H1 (cell line): Measurements from ENCODE around the gene SH3RF3. TPM values are rescaled to one million over a fixed set of nuclear protein-coding genes. Genes with fewer than 3 reads are reported as not detected.

ENCODE experiments used
- CTCF ChIA-PET: fragments of 300-600 bp; sonication (Branson Sonifier 250); formaldehyde crosslinking; loops from one replicate; lab custom pipeline; 2021; ENCODE audit not compliant: partially characterized antibody; lab: Charles Lee
- POLR2A ChIA-PET: fragments of 300-600 bp; sonication (Branson Sonifier 250); formaldehyde crosslinking; loops from one replicate; lab custom pipeline; 2021; ENCODE audit warnings: inconsistent platforms; ENCODE audit not compliant: partially characterized antibody; lab: Charles Lee
- DNase-seq, 2 experiments: peaks; one replicate each; pipeline versions ENCODE4 v3.0.0 to v3.0.0-alpha.2; 2010 to 2022; ENCODE audit warnings: low spot score in 2 of 2, low read depth in 1 of 2, mixed read lengths in 1 of 2
- FAIRE-seq: peaks from 2 replicates; lab custom pipeline; 2011; peaks lifted over from hg19 to GRCh38; lab: Jason Lieb, UNC
- H2AFZ ChIP-seq: 2 replicates; pipeline ENCODE4 v1.8.1; 2012; ENCODE audit warnings: low read length, inconsistent platforms
- H2AK5ac ChIP-seq: 2 replicates; pipeline ENCODE4 v1.6.1; 2013; ENCODE audit warnings: low read depth, low read length
- H2BK120ac ChIP-seq: replicated peaks from 2 replicates; pipeline ENCODE3; 2013; ENCODE audit warnings: low read depth, low read length, inconsistent platforms
- H2BK12ac ChIP-seq: 2 replicates; pipeline ENCODE4 v1.6.1; 2013; ENCODE audit warnings: low read depth, low read length
- H2BK15ac ChIP-seq: 2 replicates; pipeline ENCODE4 v1.6.1; 2013; ENCODE audit warnings: low read length
- H2BK20ac ChIP-seq: 2 replicates; pipeline ENCODE4 v1.6.1; 2013; ENCODE audit warnings: low read length
- H2BK5ac ChIP-seq: 2 replicates; pipeline ENCODE4 v1.6.1; 2013; ENCODE audit warnings: low read depth, low read length
- H3K14ac ChIP-seq: 2 replicates; pipeline ENCODE4 v1.6.1; 2013; ENCODE audit warnings: inconsistent platforms; ENCODE audit not compliant: insufficient read length
- H3K18ac ChIP-seq: 2 replicates; pipeline ENCODE4 v1.6.1; 2013; ENCODE audit warnings: low read length; ENCODE audit errors: extremely low read depth
- H3K23ac ChIP-seq: 2 replicates; pipeline ENCODE4 v1.6.1; 2013; ENCODE audit warnings: inconsistent platforms; ENCODE audit not compliant: insufficient read length
- H3K23me2 ChIP-seq: 2 replicates; pipeline ENCODE4 v1.6.1; 2013; ENCODE audit warnings: low read depth, low read length
- H3K27ac ChIP-seq: 2 replicates; pipeline ENCODE4 v1.6.1; 2011; ENCODE audit warnings: low read depth, low read length, inconsistent platforms
- H3K27me3 ChIP-seq, 4 experiments: replicated peaks in 1 of 4; 1 replicate in 1 of 4; 2 replicates in 3 of 4; pipeline versions ENCODE4 v1.6.1 to v1.8.1; 2011 to 2013; ENCODE audit warnings: low read length in 3 of 4, mild to moderate bottlenecking in 3 of 4, inconsistent platforms in 2 of 4, mixed read lengths in 2 of 4, moderate library complexity in 1 of 4; ENCODE audit not compliant: control insufficient read depth in 3 of 4, insufficient read depth in 3 of 4; ENCODE audit errors: extremely low read depth in 1 of 4
- H3K36me3 ChIP-seq, 4 experiments: 2 replicates each; pipeline versions ENCODE4 v1.6.1 to v1.8.1; 2011 to 2013; ENCODE audit warnings: mild to moderate bottlenecking in 4 of 4, low read length in 3 of 4, moderate library complexity in 2 of 4, control low read depth in 1 of 4, inconsistent platforms in 1 of 4; ENCODE audit not compliant: insufficient read depth in 4 of 4, control insufficient read depth in 2 of 4
- H3K4ac ChIP-seq: replicated peaks from 2 replicates; pipeline ENCODE3; 2013; ENCODE audit warnings: low read length, low read depth, mixed read lengths, inconsistent platforms; ENCODE audit not compliant: insufficient read length
- H3K4me1 ChIP-seq, 4 experiments: replicated peaks in 1 of 4; 1 replicate in 1 of 4; 2 replicates in 3 of 4; pipeline versions ENCODE4 v1.6.1 to v1.8.1; 2011 to 2013; ENCODE audit warnings: low read length in 3 of 4, inconsistent platforms in 2 of 4, mixed read lengths in 1 of 4; ENCODE audit not compliant: insufficient read depth in 4 of 4, control insufficient read depth in 3 of 4
- H3K4me2 ChIP-seq, 2 experiments: 2 replicates each; pipeline versions ENCODE4 v1.6.1 to v1.8.1; 2011 to 2013; ENCODE audit warnings: low read depth in 2 of 2, low read length in 2 of 2, control low read depth in 1 of 2, inconsistent platforms in 1 of 2, mild to moderate bottlenecking in 1 of 2; ENCODE audit not compliant: insufficient read depth in 1 of 2
- H3K4me3 ChIP-seq, 4 experiments: fragments of 200-600, 300-600 bp in 1 of 4; sonication (generic), shearing (Covaris generic), sonication (Bioruptor Twin) in 1 of 4; 2 replicates each; pipeline versions ENCODE4 v1.5.1 to v1.8.1; 2011 to 2016; ENCODE audit warnings: low read length in 4 of 4, low read depth in 3 of 4, control low read depth in 2 of 4, inconsistent platforms in 2 of 4, mild to moderate bottlenecking in 2 of 4, mixed read lengths in 1 of 4, moderate library complexity in 1 of 4; ENCODE audit not compliant: insufficient read depth in 2 of 4; ENCODE audit errors: extremely low read depth in 1 of 4
- H3K56ac ChIP-seq: replicated peaks from 2 replicates; pipeline ENCODE3; 2013; ENCODE audit warnings: low read depth, mild to moderate bottlenecking, mixed read lengths, low read length, inconsistent platforms; ENCODE audit not compliant: insufficient read length
- H3K79me1 ChIP-seq: 2 replicates; pipeline ENCODE4 v1.6.1; 2013; ENCODE audit warnings: low read depth, low read length, control low read depth
- H3K79me2 ChIP-seq, 2 experiments: 2 replicates each; pipeline versions ENCODE4 v1.6.1 to v1.8.1; 2012 to 2013; ENCODE audit warnings: low read length in 2 of 2, mild to moderate bottlenecking in 2 of 2, inconsistent platforms in 1 of 2; ENCODE audit not compliant: insufficient read depth in 2 of 2, control insufficient read depth in 1 of 2
- H3K9ac ChIP-seq, 4 experiments: replicated peaks in 1 of 4; 1 replicate in 1 of 4; 2 replicates in 3 of 4; pipeline versions ENCODE4 v1.6.1 to v1.8.1; 2011 to 2013; ENCODE audit warnings: low read depth in 3 of 4, low read length in 3 of 4, control low read depth in 2 of 4, mild to moderate bottlenecking in 2 of 4, moderate library complexity in 2 of 4, inconsistent platforms in 1 of 4; ENCODE audit errors: extremely low read depth in 1 of 4
- H3K9me3 ChIP-seq, 2 experiments: 2 replicates each; pipeline versions ENCODE4 v1.6.1 to v1.8.1; 2012 to 2013; ENCODE audit warnings: mild to moderate bottlenecking in 2 of 2, moderate library complexity in 2 of 2, control low read depth in 1 of 2, inconsistent platforms in 1 of 2, low read depth in 1 of 2, low read length in 1 of 2, mixed read lengths in 1 of 2; ENCODE audit not compliant: insufficient read depth in 2 of 2
- H4K20me1 ChIP-seq, 2 experiments: replicated peaks in 1 of 2; 2 replicates each; pipeline versions ENCODE3 to v1.8.1; 2011 to 2013; ENCODE audit warnings: inconsistent platforms in 2 of 2, low read length in 2 of 2, mild to moderate bottlenecking in 1 of 2; ENCODE audit not compliant: insufficient read depth in 2 of 2, control insufficient read depth in 1 of 2
- H4K5ac ChIP-seq: 2 replicates; pipeline ENCODE4 v1.6.1; 2013; ENCODE audit warnings: low read length, low read depth, mixed read lengths, inconsistent platforms; ENCODE audit not compliant: insufficient read length
- H4K8ac ChIP-seq: 2 replicates; pipeline ENCODE4 v1.8.0; 2013; ENCODE audit warnings: mild to moderate bottlenecking, moderate library complexity, low read length, inconsistent platforms; ENCODE audit not compliant: insufficient read depth; ENCODE audit errors: extremely low read depth
- H4K91ac ChIP-seq: replicated peaks from 2 replicates; pipeline ENCODE3; 2013; ENCODE audit warnings: low read length, mixed read lengths, inconsistent platforms; ENCODE audit not compliant: insufficient read length
- JUND ChIP-seq: IDR thresholded peaks from 2 replicates; pipeline ENCODE4 v1.6.1; 2011; ENCODE audit warnings: mild to moderate bottlenecking, improper control_type of control experiment, low read length
- SAP30 ChIP-seq: fragments of 300-600 bp; sonication (generic); IDR thresholded peaks from 2 replicates; pipeline ENCODE4 v1.7.1; 2012; ENCODE audit warnings: low read length, moderate library complexity, mild to moderate bottlenecking, inconsistent platforms; ENCODE audit not compliant: insufficient read depth, insufficient replicate concordance
- SIRT6 ChIP-seq: IDR thresholded peaks from one replicate; pipeline ENCODE4 v1.7.1; 2012; ENCODE audit warnings: low read length, inconsistent platforms
- SP1 ChIP-seq: IDR thresholded peaks from 2 replicates; pipeline ENCODE4 v1.6.1; 2011; ENCODE audit warnings: low read depth, low read length
- SP4 ChIP-seq: IDR thresholded peaks from 2 replicates; pipeline ENCODE4 v1.6.1; 2012; ENCODE audit warnings: low read length, inconsistent platforms
- SRF ChIP-seq: IDR thresholded peaks from 2 replicates; pipeline ENCODE4 v1.6.1; 2011; ENCODE audit warnings: mild to moderate bottlenecking, low read depth, low read length, moderate library complexity
- WGBS, 2 experiments: shearing (Covaris generic) in 1 of 2; methylation state at CpG; one replicate each; pipeline versions ENCODE4 v1.1.6 to v1.1.7; 2013 to 2015; ENCODE audit warnings: low lambda C conversion rate in 2 of 2, mixed read lengths in 2 of 2, inconsistent platforms in 1 of 2, low coverage in 1 of 2, missing lambda C conversion rate in 1 of 2; ENCODE audit not compliant: insufficient replicate concordance in 2 of 2, insufficient coverage in 1 of 2, insufficient read length in 1 of 2; ENCODE audit errors: extremely low coverage in 1 of 2, missing lambda C conversion rate in 1 of 2; 5-methylcytosine and 5-hydroxymethylcytosine counted together
- polyA plus RNA-seq, 7 experiments: library from polyadenylated mRNA; depleted of rRNA in 3 of 7; stranded (reverse) in 5 of 7; unstranded in 2 of 7; fragments of >200 nt in 5 of 7; fragments of 200-250 nt in 2 of 7; gene quantifications; 1 replicate in 5 of 7; 2 replicates in 1 of 7; 4 replicates in 1 of 7; pipeline versions ENCODE4 v1.2.1 to v1.2.3, GENCODE V29; 2011 to 2013; ENCODE audit warnings: missing spikeins in 2 of 7, mixed read lengths in 2 of 7
- total RNA-seq: library from RNA; stranded (reverse); fragmentation: NEBNext Ultra II Directional; extraction: Animal tissue kit (Norgen Biotek cat#: 25700); gene quantifications from 2 replicates; pipeline ENCODE4 v1.2.1, GENCODE V29; 2021

SH3RF3 gene
- total and polyA plus RNA-seq, 2 of the 8 experiments (the other 6 are each of a cell fraction or from before 2014, with no cell fraction given): 0.11 to 0.65 TPM

DNA sequence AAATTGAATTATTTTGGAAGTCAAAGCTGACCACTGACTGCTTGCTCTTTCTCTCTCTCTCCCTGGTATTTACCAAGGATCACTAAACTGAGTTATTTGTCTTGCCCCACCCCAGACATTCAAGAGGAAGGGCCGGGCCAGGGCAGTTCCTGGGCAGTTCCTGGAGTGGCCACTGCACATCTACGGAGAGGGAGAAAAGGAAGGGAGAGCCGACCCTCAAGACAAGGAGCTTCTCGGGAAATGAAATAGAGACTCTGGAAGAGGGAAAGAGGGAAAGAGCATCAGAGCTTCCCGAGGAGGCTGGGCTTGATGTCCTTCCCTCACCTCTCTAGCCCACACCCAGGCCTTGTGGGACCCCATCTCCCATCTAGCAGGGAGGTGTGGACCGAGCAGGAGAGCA, 401.7 kb downstream of the SH3RF3 start:
- H3K9me3 ChIP-seq: 0 out of 4 replicates have a peak, but pooled peaks cover 0 to 2% of the 10 kb centered on the region in 2 experiments
- H3K14ac ChIP-seq: no peak overlapping the region
- H3K4me2 ChIP-seq: no peak overlapping the region
- no peaks in the 10 kb centered on the region for H3K4me1 ChIP-seq
- H3K4me3 ChIP-seq: no peak overlapping the region
- H2AFZ ChIP-seq: no peak overlapping the region
- H3K23ac ChIP-seq: no peak overlapping the region
- no peaks in the 10 kb centered on the region for H3K23me2 ChIP-seq
- H2AK5ac ChIP-seq: no peak overlapping the region
- ChIA-PET POLR2A (interaction anchor here (1.5 kb wide), 1 partner anchor 9 kb away, joined by 8 read pairs; no protein-coding TSS in a partner anchor), CTCF (interaction anchor here (1.2 to 7.9 kb wide), 3 partner anchors 16 to 205 kb away, joined by 3 to 67 read pairs (median 9); no protein-coding TSS in a partner anchor)
- H2BK12ac ChIP-seq: no peak overlapping the region
- no peaks in the 10 kb centered on the region for H3K27me3 ChIP-seq
- no peak overlapping the region for H2BK5ac ChIP-seq
- H2BK15ac ChIP-seq: no peak overlapping the region
- H4K5ac ChIP-seq: no peak overlapping the region
- 91% methylated on average over 6 of the region's 6 CpGs; no CpG with 5 or more reads in 1 of the 2 experiments for WGBS, 2 experiments
- FAIRE-seq (no peak), DNase-seq (no peak)
- TF ChIP-seq SP4 (no peak), SP1 (no peak), SRF (no peak), JUND (no peak), SAP30 (no peak), SIRT6 (no peak)
- H3K79me2 ChIP-seq: no peaks in the 10 kb centered on the region
- H3K4ac ChIP-seq: no peak overlapping the region
- H2BK120ac ChIP-seq: no peak overlapping the region
- H3K79me1 ChIP-seq: no peaks in the 10 kb centered on the region
- H4K20me1 ChIP-seq: no peaks in the 10 kb centered on the region
- H3K9ac ChIP-seq: no peak overlapping the region
- H4K8ac ChIP-seq: no peak overlapping the region
- no peak overlapping the region for H4K91ac ChIP-seq
- H3K36me3 ChIP-seq: no peaks in the 10 kb centered on the region
- no peak overlapping the region for H3K18ac ChIP-seq
- H3K27ac ChIP-seq: no peak overlapping the region
- H2BK20ac ChIP-seq: no peak overlapping the region
- no peak overlapping the region for H3K56ac ChIP-seq
